Measurements from ENCODE around the gene PNPLA3.

The PNPLA3 gene

GRCh38 chr22:43990044-43990443 is 66.4 kb downstream of the PNPLA3 start:
- H3K4me1 ChIP-seq (ENCODE audit: insufficient read depth, low read length) = no peaks in the 10 kb centered on the region
- H3K9ac ChIP-seq (ENCODE audit: low read depth, low read length) = no peak overlapping the region
- no peak overlapping the region for H3K4me3 ChIP-seq (ENCODE audit: low read length)
- H3K27ac ChIP-seq (ENCODE audit: low read length) = no peak overlapping the region
- H3K9me3 ChIP-seq (ENCODE audit: insufficient read depth, low read depth, low read length) = no peaks in the 10 kb centered on the region
- H3K27me3 ChIP-seq (ENCODE audit: insufficient read depth, low read length) = no peaks in the 10 kb centered on the region
- peaks cover 85% of the 10 kb centered on the region for H3K36me3 ChIP-seq (ENCODE audit: insufficient read depth, low read depth, low read length)

DNA sequence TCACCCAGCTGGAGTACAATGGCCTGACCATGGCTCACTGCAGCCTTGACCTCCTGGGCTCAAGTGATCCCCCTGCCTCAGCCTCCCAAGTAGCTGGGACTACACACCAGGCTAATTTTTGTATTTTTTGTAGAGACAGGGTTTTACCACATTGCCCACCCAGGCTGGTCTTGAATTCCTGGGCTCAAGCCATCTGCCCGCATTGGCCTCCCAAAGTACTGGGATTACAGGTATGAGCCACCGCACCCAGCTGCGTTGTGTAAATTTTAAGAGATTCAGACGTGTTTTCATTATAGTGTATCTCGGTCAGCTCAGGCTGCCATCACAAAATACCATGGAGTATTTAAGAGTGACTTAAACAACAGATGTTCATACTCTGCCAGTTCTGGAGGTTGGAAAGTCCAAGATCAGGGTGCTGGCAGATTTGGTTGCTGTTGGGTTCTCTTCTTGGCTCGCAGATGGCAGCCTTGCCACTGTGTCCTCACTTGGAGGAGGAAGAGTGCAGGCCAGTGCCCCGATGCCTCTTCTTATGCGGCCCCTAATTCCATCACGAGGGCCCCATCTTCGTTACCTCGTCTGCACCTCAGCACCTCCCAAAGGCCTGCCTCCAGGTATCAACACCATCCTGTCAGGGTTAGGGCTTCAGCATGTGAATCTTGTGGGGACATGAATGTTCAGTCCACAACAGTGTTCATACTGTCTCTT is 67.9 kb downstream of the PNPLA3 start:
- Histone ChIP-seq H3K9me3 (ENCODE audit: insufficient read depth, low read depth, low read length) (no peaks in the 10 kb centered on the region), H3K4me1 (ENCODE audit: insufficient read depth, low read length) (peaks cover 1% of the 10 kb centered on the region; the same call in 1 of the 2 replicates), H3K27me3 (ENCODE audit: insufficient read depth, low read length) (no peaks in the 10 kb centered on the region), H3K36me3 (ENCODE audit: insufficient read depth, low read depth, low read length) (peaks cover 83% of the 10 kb centered on the region), H3K27ac (ENCODE audit: low read length) (no peak overlapping the region), H3K4me3 (ENCODE audit: low read length) (no peak overlapping the region), H3K9ac (ENCODE audit: low read depth, low read length) (no peak overlapping the region)

GRCh38 chr22:43992331-43992821 is 68.8 kb downstream of the PNPLA3 start:
- H3K36me3 ChIP-seq (ENCODE audit: insufficient read depth, low read depth, low read length) = peaks cover 85% of the 10 kb centered on the region
- H3K9ac ChIP-seq (ENCODE audit: low read depth, low read length) = no peak overlapping the region
- no peak overlapping the region for H3K27ac ChIP-seq (ENCODE audit: low read length)
- H3K4me3 ChIP-seq (ENCODE audit: low read length) = no peak overlapping the region
- no peaks in the 10 kb centered on the region for H3K9me3 ChIP-seq (ENCODE audit: insufficient read depth, low read depth, low read length)
- H3K27me3 ChIP-seq (ENCODE audit: insufficient read depth, low read length) = no peaks in the 10 kb centered on the region
- peaks cover 4% of the 10 kb centered on the region; the same call in 1 of the 2 replicates for H3K4me1 ChIP-seq (ENCODE audit: insufficient read depth, low read length)

GRCh38 chr22:43993072-43993760 is 69.6 kb downstream of the PNPLA3 start:
- no peak overlapping the region for H3K27ac ChIP-seq (ENCODE audit: low read length)
- peaks cover 4% of the 10 kb centered on the region; the same call in 1 of the 2 replicates for H3K4me1 ChIP-seq (ENCODE audit: insufficient read depth, low read length)
- no peaks in the 10 kb centered on the region for H3K27me3 ChIP-seq (ENCODE audit: insufficient read depth, low read length)
- no peaks in the 10 kb centered on the region for H3K9me3 ChIP-seq (ENCODE audit: insufficient read depth, low read depth, low read length)
- no peak overlapping the region for H3K9ac ChIP-seq (ENCODE audit: low read depth, low read length)
- H3K4me3 ChIP-seq (ENCODE audit: low read length) = no peak overlapping the region
- H3K36me3 ChIP-seq (ENCODE audit: insufficient read depth, low read depth, low read length) = peaks cover 85% of the 10 kb centered on the region

- H3K27me3 ChIP-seq (ENCODE audit: insufficient read depth, low read length) = no peaks in the 10 kb centered on the region
- no peak overlapping the region for H3K4me3 ChIP-seq (ENCODE audit: low read length)
- H3K9me3 ChIP-seq (ENCODE audit: insufficient read depth, low read depth, low read length) = no peaks in the 10 kb centered on the region
- peaks cover 4% of the 10 kb centered on the region; the same call in 1 of the 2 replicates for H3K4me1 ChIP-seq (ENCODE audit: insufficient read depth, low read length)
- H3K27ac ChIP-seq (ENCODE audit: low read length) = no peak overlapping the region
- no peak overlapping the region for H3K9ac ChIP-seq (ENCODE audit: low read depth, low read length)
- peaks cover 85% of the 10 kb centered on the region for H3K36me3 ChIP-seq (ENCODE audit: insufficient read depth, low read depth, low read length)
These were observed 70.4 kb downstream of the PNPLA3 start for GRCh38 chr22:43994006-43994405.

GRCh38 chr22:43994416-43994815 is 70.8 kb downstream of the PNPLA3 start:
- peaks cover 86% of the 10 kb centered on the region for H3K36me3 ChIP-seq (ENCODE audit: insufficient read depth, low read depth, low read length)
- no peaks in the 10 kb centered on the region for H3K27me3 ChIP-seq (ENCODE audit: insufficient read depth, low read length)
- peaks cover 4% of the 10 kb centered on the region; the same call in 1 of the 2 replicates for H3K4me1 ChIP-seq (ENCODE audit: insufficient read depth, low read length)
- no peak overlapping the region for H3K27ac ChIP-seq (ENCODE audit: low read length)
- H3K9ac ChIP-seq (ENCODE audit: low read depth, low read length) = no peak overlapping the region
- no peak overlapping the region for H3K4me3 ChIP-seq (ENCODE audit: low read length)
- no peaks in the 10 kb centered on the region for H3K9me3 ChIP-seq (ENCODE audit: insufficient read depth, low read depth, low read length)

DNA sequence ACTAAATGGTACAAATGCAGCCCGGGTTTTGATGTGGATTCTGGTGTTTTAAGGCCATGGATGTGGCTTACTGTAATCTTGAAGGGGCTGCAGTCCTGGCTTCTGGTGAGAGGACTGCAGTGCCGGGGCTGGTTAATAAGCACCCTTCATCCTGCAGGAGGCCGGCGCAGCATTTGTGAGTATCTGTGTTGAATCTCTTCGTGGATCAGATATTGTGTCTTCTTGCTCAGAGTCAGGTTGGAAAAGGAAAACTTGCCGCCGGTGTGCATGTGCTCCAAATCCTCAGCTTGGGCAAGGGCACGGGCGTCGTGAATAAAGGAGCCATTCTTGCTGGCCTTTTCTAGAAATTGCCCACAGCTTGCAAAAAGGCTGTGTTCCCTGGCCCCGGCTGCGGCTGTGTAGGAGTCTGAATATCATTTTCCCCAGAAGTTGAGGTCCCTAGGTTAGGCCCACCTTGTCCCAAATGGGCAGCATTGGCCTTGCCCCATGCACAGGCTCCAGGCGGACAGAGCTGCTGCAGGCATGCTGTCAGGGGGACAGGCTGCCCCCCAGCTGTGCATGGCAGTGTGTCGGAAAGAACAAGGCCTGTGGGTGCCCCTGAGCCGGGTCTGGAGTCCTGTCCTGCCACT is 71.6 kb downstream of the PNPLA3 start:
- Histone ChIP-seq H3K36me3 (ENCODE audit: insufficient read depth, low read depth, low read length) (peaks cover 84% of the 10 kb centered on the region), H3K27me3 (ENCODE audit: insufficient read depth, low read length) (no peaks in the 10 kb centered on the region), H3K27ac (ENCODE audit: low read length) (no peak overlapping the region), H3K4me1 (ENCODE audit: insufficient read depth, low read length) (peaks cover 4% of the 10 kb centered on the region; the same call in 1 of the 2 replicates), H3K9me3 (ENCODE audit: insufficient read depth, low read depth, low read length) (no peaks in the 10 kb centered on the region), H3K4me3 (ENCODE audit: low read length) (no peak overlapping the region), H3K9ac (ENCODE audit: low read depth, low read length) (no peak overlapping the region)

- H3K27ac ChIP-seq (ENCODE audit: low read length) = no peak overlapping the region
- H3K4me1 ChIP-seq (ENCODE audit: insufficient read depth, low read length) = peaks cover 4% of the 10 kb centered on the region; the same call in 1 of the 2 replicates
- no peaks in the 10 kb centered on the region for H3K9me3 ChIP-seq (ENCODE audit: insufficient read depth, low read depth, low read length)
- no peak overlapping the region for H3K4me3 ChIP-seq (ENCODE audit: low read length)
- H3K27me3 ChIP-seq (ENCODE audit: insufficient read depth, low read length) = no peaks in the 10 kb centered on the region
- H3K36me3 ChIP-seq (ENCODE audit: insufficient read depth, low read depth, low read length) = peaks cover 79% of the 10 kb centered on the region
- H3K9ac ChIP-seq (ENCODE audit: low read depth, low read length) = no peak overlapping the region
These were observed 72.2 kb downstream of the PNPLA3 start for GRCh38 chr22:43995798-43996169.

- peaks cover 76% of the 10 kb centered on the region for H3K36me3 ChIP-seq (ENCODE audit: insufficient read depth, low read depth, low read length)
- H3K4me3 ChIP-seq (ENCODE audit: low read length) = no peak overlapping the region
- H3K9me3 ChIP-seq (ENCODE audit: insufficient read depth, low read depth, low read length) = no peaks in the 10 kb centered on the region
- H3K27me3 ChIP-seq (ENCODE audit: insufficient read depth, low read length) = no peaks in the 10 kb centered on the region
- H3K27ac ChIP-seq (ENCODE audit: low read length) = peak overlapping the region; percentile 33
- peaks cover 4% of the 10 kb centered on the region; the same call in 1 of the 2 replicates for H3K4me1 ChIP-seq (ENCODE audit: insufficient read depth, low read length)
- H3K9ac ChIP-seq (ENCODE audit: low read depth, low read length) = no peak overlapping the region
These were observed 72.8 kb downstream of the PNPLA3 start for GRCh38 chr22:43996170-43996980.

- Histone ChIP-seq H3K27me3 (ENCODE audit: insufficient read depth, low read length) (no peaks in the 10 kb centered on the region), H3K9ac (ENCODE audit: low read depth, low read length) (no peak overlapping the region), H3K36me3 (ENCODE audit: insufficient read depth, low read depth, low read length) (peaks cover 70% of the 10 kb centered on the region), H3K4me1 (ENCODE audit: insufficient read depth, low read length) (peaks cover 4% of the 10 kb centered on the region; the same call in 1 of the 2 replicates), H3K27ac (ENCODE audit: low read length) (no peak overlapping the region), H3K9me3 (ENCODE audit: insufficient read depth, low read depth, low read length) (no peaks in the 10 kb centered on the region), H3K4me3 (ENCODE audit: low read length) (no peak overlapping the region)
These were observed 73.3 kb downstream of the PNPLA3 start for GRCh38 chr22:43996981-43997265.
